HEK293 (cell line): ENCODE results near the gene LHFPL2.

Source experiments
- CTCF ChIA-PET: fragments of 350-600 bp; formaldehyde crosslinking; extraction: SDS; loops from one replicate; lab custom pipeline; 2021; ENCODE audit warnings: antibody characterized with exemption; lab: Yijun Ruan, JAX
- POLR2A ChIA-PET: fragments of 300-600 bp; formaldehyde crosslinking; extraction: SDS; loops from one replicate; lab custom pipeline; 2020; ENCODE audit warnings: antibody characterized with exemption, inconsistent platforms; lab: Yijun Ruan, JAX
- H3K27ac ChIP-seq: fragments of 200-500 bp; sonication (Bioruptor generic); 2 replicates; pipeline ENCODE4 v1.5.1; 2014; ENCODE audit warnings: low read depth, low read length, control low read depth, inconsistent platforms; ENCODE audit errors: extremely low read depth
- H3K36me3 ChIP-seq, 2 experiments: fragments of 200-500 bp in 1 of 2; sonication (Bioruptor generic) in 1 of 2; 1 replicate in 1 of 2; 2 replicates in 1 of 2; pipeline ENCODE4 v1.5.1; 2014 to 2017; ENCODE audit warnings: inconsistent platforms in 2 of 2, low read length in 2 of 2; ENCODE audit not compliant: control insufficient read depth in 2 of 2, insufficient read depth in 1 of 2
- H3K4me1 ChIP-seq: fragments of 200-500 bp; sonication (Bioruptor generic); 2 replicates; pipeline ENCODE4 v1.5.1; 2014; ENCODE audit warnings: mild to moderate bottlenecking, low read length, inconsistent platforms; ENCODE audit not compliant: control insufficient read depth, insufficient read depth
- H3K4me3 ChIP-seq: 2 replicates; pipeline ENCODE4 v1.5.1; 2011; ENCODE audit warnings: low read depth, mild to moderate bottlenecking, control low read depth, low read length, moderate library complexity
- H3K9me3 ChIP-seq: fragments of 200-500 bp; sonication (Bioruptor generic); 2 replicates; pipeline ENCODE4 v1.5.1; 2014; ENCODE audit warnings: low read depth, low read length, inconsistent platforms; ENCODE audit not compliant: control insufficient read depth, insufficient read depth
- INSM2 ChIP-seq: fragments of 450-650 bp; formaldehyde crosslinking; IDR thresholded peaks from 2 replicates; pipeline ENCODE4 v1.5.1; 2016; ENCODE audit warnings: missing biosample characterization, missing genetic modification characterization
- KLF9 ChIP-seq: fragments of 450-650 bp; formaldehyde crosslinking; IDR thresholded peaks from 2 replicates; pipeline ENCODE4 v1.5.1; 2016; ENCODE audit warnings: missing biosample characterization, missing genetic modification characterization, low read depth
- SCRT1 ChIP-seq: fragments of 450-650 bp; formaldehyde crosslinking; IDR thresholded peaks from 2 replicates; pipeline ENCODE4 v1.5.1; 2016; ENCODE audit warnings: missing biosample characterization, missing genetic modification characterization, borderline replicate concordance
- SCRT2 ChIP-seq: fragments of 450-650 bp; formaldehyde crosslinking; IDR thresholded peaks from 2 replicates; pipeline ENCODE4 v1.5.1; 2016; ENCODE audit warnings: missing biosample characterization, missing genetic modification characterization
- ZFP41 ChIP-seq: fragments of 450-650 bp; formaldehyde crosslinking; IDR thresholded peaks from 2 replicates; pipeline ENCODE4 v1.5.1; 2016; ENCODE audit warnings: missing biosample characterization, missing genetic modification characterization, borderline replicate concordance
- ZNF112 ChIP-seq: fragments of 450-650 bp; formaldehyde crosslinking; IDR thresholded peaks from 2 replicates; pipeline ENCODE4 v1.5.0; 2017; ENCODE audit warnings: missing biosample characterization, missing genetic modification characterization
- ZNF391 ChIP-seq: fragments of 450-650 bp; formaldehyde crosslinking; IDR thresholded peaks from 2 replicates; pipeline ENCODE4 v1.5.1; 2016; ENCODE audit warnings: low read depth, missing biosample characterization, missing genetic modification characterization, borderline replicate concordance
- ZNF555 ChIP-seq: fragments of 450-650 bp; formaldehyde crosslinking; conservative IDR thresholded peaks from 2 replicates; pipeline ENCODE4 v1.5.1; 2017; ENCODE audit warnings: missing biosample characterization, mild to moderate bottlenecking, missing genetic modification characterization, inconsistent platforms
- ZNF670 ChIP-seq: fragments of 450-650 bp; formaldehyde crosslinking; IDR thresholded peaks from 2 replicates; pipeline ENCODE4 v1.5.1; 2016; ENCODE audit warnings: missing biosample characterization, missing genetic modification characterization, low read depth
- ZNF837 ChIP-seq: fragments of 450-650 bp; formaldehyde crosslinking; IDR thresholded peaks from 2 replicates; pipeline ENCODE4 v1.5.1; 2016; ENCODE audit warnings: missing biosample characterization, missing genetic modification characterization
- TF ChIP-seq, protein P1 (sequence below): fragments of 450-650 bp; formaldehyde crosslinking; IDR thresholded peaks from 2 replicates; pipeline ENCODE4 v1.5.1; 2017; ENCODE audit warnings: missing biosample characterization, missing genetic modification characterization
- TF ChIP-seq, protein P2 (sequence below): fragments of 450-650 bp; formaldehyde crosslinking; IDR thresholded peaks from 2 replicates; pipeline ENCODE4 v1.5.1; 2017; ENCODE audit warnings: missing biosample characterization, mild to moderate bottlenecking, missing genetic modification characterization, moderate library complexity
- TF ChIP-seq, protein P3 (sequence below): fragments of 450-650 bp; formaldehyde crosslinking; conservative IDR thresholded peaks from 2 replicates; pipeline ENCODE4 v1.5.1; 2016; ENCODE audit warnings: low read depth, missing biosample characterization, missing genetic modification characterization

Gene LHFPL2

DNA sequence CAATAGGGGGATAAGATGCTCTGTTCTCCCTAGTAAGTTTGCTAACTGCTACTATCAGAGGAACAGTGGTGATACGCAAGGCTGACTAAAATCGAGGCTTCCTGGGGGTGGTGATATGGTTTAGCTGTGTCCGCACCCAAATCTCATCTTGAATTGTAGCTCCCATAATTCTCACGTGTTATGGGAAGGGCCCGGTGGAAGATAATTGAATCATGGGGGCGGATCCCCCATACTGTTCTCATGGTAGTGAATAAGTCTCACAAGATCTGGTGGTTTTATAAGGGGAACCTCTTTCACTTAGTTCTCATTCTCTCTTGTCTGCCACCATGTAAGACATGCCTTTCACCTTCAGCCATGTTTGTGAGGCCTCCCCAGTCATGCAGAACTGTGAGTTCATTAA, 135.1 kb downstream of the LHFPL2 start (continued):
- TF ChIP-seq, protein P1, sequence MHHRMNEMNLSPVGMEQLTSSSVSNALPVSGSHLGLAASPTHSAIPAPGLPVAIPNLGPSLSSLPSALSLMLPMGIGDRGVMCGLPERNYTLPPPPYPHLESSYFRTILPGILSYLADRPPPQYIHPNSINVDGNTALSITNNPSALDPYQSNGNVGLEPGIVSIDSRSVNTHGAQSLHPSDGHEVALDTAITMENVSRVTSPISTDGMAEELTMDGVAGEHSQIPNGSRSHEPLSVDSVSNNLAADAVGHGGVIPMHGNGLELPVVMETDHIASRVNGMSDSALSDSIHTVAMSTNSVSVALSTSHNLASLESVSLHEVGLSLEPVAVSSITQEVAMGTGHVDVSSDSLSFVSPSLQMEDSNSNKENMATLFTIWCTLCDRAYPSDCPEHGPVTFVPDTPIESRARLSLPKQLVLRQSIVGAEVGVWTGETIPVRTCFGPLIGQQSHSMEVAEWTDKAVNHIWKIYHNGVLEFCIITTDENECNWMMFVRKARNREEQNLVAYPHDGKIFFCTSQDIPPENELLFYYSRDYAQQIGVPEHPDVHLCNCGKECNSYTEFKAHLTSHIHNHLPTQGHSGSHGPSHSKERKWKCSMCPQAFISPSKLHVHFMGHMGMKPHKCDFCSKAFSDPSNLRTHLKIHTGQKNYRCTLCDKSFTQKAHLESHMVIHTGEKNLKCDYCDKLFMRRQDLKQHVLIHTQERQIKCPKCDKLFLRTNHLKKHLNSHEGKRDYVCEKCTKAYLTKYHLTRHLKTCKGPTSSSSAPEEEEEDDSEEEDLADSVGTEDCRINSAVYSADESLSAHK = no peak
- TF ChIP-seq ZFP41 = no peak
- TF ChIP-seq ZNF555 = no peak
- no peak for TF ChIP-seq ZNF391
- TF ChIP-seq ZNF837 (tag by site-specific recombination) = no peak
- TF ChIP-seq INSM2 = no peak
- TF ChIP-seq KLF9 = no peak
- TF ChIP-seq, all 188 proteins: peak for 0

DNA sequence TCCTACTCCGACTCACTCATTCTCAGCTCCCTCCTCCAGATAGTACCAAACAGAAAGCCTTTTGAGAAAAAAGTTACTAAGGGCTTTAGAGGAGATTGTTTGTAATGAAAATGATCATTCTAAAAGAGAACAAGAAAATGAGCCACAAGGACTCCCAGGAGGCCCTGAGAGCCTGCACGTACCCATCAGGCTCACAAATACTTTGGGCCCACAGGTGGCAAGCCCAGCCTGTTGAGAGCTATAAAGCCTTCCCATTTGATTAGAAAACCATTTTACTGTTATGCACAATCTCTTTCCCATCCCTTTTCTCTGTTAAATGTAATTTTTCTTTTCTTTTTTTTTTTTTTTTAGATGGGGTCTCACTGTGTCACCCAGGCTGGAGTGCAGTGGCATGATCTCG, 136.1 kb downstream of the LHFPL2 start:
- no peaks in the 10 kb centered on the region for H3K9me3 ChIP-seq
- H3K4me1 ChIP-seq = peaks cover 19% of the 10 kb centered on the region
- TF ChIP-seq, protein P2, sequence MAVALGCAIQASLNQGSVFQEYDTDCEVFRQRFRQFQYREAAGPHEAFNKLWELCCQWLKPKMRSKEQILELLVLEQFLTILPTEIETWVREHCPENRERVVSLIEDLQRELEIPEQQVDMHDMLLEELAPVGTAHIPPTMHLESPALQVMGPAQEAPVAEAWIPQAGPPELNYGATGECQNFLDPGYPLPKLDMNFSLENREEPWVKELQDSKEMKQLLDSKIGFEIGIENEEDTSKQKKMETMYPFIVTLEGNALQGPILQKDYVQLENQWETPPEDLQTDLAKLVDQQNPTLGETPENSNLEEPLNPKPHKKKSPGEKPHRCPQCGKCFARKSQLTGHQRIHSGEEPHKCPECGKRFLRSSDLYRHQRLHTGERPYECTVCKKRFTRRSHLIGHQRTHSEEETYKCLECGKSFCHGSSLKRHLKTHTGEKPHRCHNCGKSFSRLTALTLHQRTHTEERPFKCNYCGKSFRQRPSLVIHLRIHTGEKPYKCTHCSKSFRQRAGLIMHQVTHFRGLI = no peak
- TF ChIP-seq, protein P3, sequence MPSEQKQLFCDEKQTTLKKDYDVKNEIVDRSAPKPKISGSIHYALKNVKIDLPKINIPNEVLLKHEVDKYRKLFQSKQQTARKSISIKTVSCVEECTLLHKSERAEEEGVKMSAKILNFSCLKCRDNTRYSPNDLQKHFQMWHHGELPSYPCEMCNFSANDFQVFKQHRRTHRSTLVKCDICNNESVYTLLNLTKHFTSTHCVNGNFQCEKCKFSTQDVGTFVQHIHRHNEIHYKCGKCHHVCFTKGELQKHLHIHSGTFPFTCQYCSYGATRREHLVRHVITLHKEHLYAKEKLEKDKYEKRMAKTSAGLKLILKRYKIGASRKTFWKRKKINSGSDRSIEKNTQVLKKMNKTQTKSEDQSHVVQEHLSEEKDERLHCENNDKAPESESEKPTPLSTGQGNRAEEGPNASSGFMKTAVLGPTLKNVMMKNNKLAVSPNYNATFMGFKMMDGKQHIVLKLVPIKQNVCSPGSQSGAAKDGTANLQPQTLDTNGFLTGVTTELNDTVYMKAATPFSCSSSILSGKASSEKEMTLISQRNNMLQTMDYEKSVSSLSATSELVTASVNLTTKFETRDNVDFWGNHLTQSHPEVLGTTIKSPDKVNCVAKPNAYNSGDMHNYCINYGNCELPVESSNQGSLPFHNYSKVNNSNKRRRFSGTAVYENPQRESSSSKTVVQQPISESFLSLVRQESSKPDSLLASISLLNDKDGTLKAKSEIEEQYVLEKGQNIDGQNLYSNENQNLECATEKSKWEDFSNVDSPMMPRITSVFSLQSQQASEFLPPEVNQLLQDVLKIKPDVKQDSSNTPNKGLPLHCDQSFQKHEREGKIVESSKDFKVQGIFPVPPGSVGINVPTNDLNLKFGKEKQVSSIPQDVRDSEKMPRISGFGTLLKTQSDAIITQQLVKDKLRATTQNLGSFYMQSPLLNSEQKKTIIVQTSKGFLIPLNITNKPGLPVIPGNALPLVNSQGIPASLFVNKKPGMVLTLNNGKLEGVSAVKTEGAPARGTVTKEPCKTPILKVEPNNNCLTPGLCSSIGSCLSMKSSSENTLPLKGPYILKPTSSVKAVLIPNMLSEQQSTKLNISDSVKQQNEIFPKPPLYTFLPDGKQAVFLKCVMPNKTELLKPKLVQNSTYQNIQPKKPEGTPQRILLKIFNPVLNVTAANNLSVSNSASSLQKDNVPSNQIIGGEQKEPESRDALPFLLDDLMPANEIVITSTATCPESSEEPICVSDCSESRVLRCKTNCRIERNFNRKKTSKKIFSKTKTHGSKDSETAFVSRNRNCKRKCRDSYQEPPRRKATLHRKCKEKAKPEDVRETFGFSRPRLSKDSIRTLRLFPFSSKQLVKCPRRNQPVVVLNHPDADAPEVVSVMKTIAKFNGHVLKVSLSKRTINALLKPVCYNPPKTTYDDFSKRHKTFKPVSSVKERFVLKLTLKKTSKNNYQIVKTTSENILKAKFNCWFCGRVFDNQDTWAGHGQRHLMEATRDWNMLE (tag by site-specific recombination) = no peak
- no peak for TF ChIP-seq ZNF670 (tag by site-specific recombination)
- no peak for TF ChIP-seq ZNF112
- TF ChIP-seq SCRT1 (tag by site-specific recombination) = peak; percentile 93
- TF ChIP-seq SCRT2 (tag by site-specific recombination) = peak; percentile 84
- TF ChIP-seq, all 188 proteins: peak for 2
- CTCF ChIA-PET = interaction anchor here (0.6 kb wide), 1 partner anchor 14 kb away, joined by 3 read pairs; no protein-coding TSS in a partner anchor
- POLR2A ChIA-PET = no interaction called here
- no peaks in the 10 kb centered on the region for H3K36me3 ChIP-seq
- no peak overlapping the region for H3K27ac ChIP-seq
- H3K4me3 ChIP-seq = no peak overlapping the region
